Measurements from ENCODE around the gene PCDHGA1. TPM values are rescaled to one million over a fixed set of nuclear protein-coding genes. Genes with fewer than 3 reads are reported as not detected.

PCDHGA1 gene
- total and polyA plus RNA-seq, 2 donors (not counting 1 experiment from before 2014, with no cell fraction given) = 0.06 to 0.64 TPM

- no peak overlapping the region for H3K9ac ChIP-seq (ENCODE audit: low read length)
- peaks cover 55% of the 10 kb centered on the region for H3K27me3 Mint-ChIP-seq
- intact Hi-C loops (cut with micrococcal nuclease) = no loop called here
- H3K36me3 ChIP-seq (replicated peaks in 1 of 2; ENCODE audit: control extremely low read depth in 1 of 2, control insufficient read depth in 1 of 2, extremely low read depth in 1 of 2, insufficient read depth in 2 of 2, low read length in 1 of 2) = no peaks in the 10 kb centered on the region
- H3K4me3 ChIP-seq (ENCODE audit: control extremely low read depth in 1 of 5, extremely low read depth in 1 of 5, insufficient read depth in 1 of 5, low read depth in 2 of 5, low read length in 4 of 5) = no peak overlapping the region
- H4K20me1 ChIP-seq (ENCODE audit: control insufficient read depth, insufficient read depth, low read length, poor library complexity, severe bottlenecking) = no peaks in the 10 kb centered on the region
- H3K27ac Mint-ChIP-seq = no peak overlapping the region
- ATAC-seq (ENCODE audit: low read depth) (no peak), DNase-seq (no peak)
- CTCF ChIA-PET = interaction anchor here (1.6 kb wide), 1 partner anchor 201 kb away, joined by 4 read pairs; no protein-coding TSS in a partner anchor
- H3K9me3 ChIP-seq (ENCODE audit: control extremely low read depth in 1 of 3, control insufficient read depth in 2 of 3, insufficient read depth in 1 of 3, low read length in 2 of 3) = peaks cover 4 to 49% (median 30%) of the 10 kb centered on the region in 3 donors
- H3K27me3 ChIP-seq (replicated peaks in 1 of 4; ENCODE audit: control extremely low read depth in 1 of 4, control insufficient read depth in 3 of 4, insufficient read depth in 4 of 4, low read length in 3 of 4) = peaks cover 0 to 58% (median 32%) of the 10 kb centered on the region in 4 experiments
- no peaks in the 10 kb centered on the region for H3K79me2 ChIP-seq (ENCODE audit: control insufficient read depth, insufficient read depth, low read length)
- no peaks in the 10 kb centered on the region for H3K4me1 ChIP-seq (ENCODE audit: control insufficient read depth in 2 of 2, insufficient read depth in 2 of 2, low read length in 2 of 2)
- no peak overlapping the region for H3K27ac ChIP-seq (ENCODE audit: low read length in 2 of 2)
- no peak overlapping the region for H3K4me2 ChIP-seq (replicated peaks; ENCODE audit: low read depth, low read length, poor library complexity, severe bottlenecking)
- H3K4me1 Mint-ChIP-seq = peaks cover 2% of the 10 kb centered on the region
- 47% methylated on average over 2 of the region's 5 CpGs for WGBS (ENCODE audit: insufficient coverage)
- no peak for TF ChIP-seq CTCF (IDR thresholded peaks at IDR 0.05)
- no peak overlapping the region for H2AFZ ChIP-seq (ENCODE audit: insufficient read depth, low read depth, low read length, poor library complexity, severe bottlenecking)
- peaks cover 9% of the 10 kb centered on the region for H3K9me3 Mint-ChIP-seq (ENCODE audit: insufficient read depth)
- H3K4me3 Mint-ChIP-seq = no peak overlapping the region
- POLR2A ChIA-PET = no interaction called here
Observed at GRCh38 chr5:141356133-141356532, 25.8 kb downstream of the PCDHGA1 start.

DNA sequence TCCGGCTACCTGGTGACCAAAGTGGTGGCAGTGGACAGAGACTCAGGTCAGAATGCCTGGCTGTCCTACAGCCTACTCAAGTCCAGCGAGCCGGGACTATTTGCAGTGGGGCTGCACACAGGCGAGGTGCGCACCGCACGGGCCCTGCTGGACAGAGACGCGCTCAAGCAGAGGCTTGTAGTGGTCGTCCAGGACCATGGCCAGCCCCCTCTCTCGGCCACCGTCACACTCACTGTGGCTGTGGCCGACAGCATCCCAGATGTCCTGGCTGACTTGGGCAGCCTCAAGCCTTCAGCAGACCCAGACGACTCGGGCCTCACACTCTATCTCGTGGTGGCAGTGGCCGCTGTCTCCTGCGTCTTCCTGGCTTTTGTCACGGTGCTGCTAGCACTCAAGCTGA, 26.6 kb downstream of the PCDHGA1 start:
- WGBS (ENCODE audit: insufficient coverage) = 54% methylated on average over 19 of the region's 19 CpGs
- no peak overlapping the region for H2AFZ ChIP-seq (ENCODE audit: insufficient read depth, low read depth, low read length, poor library complexity, severe bottlenecking)
- H3K4me3 Mint-ChIP-seq = no peak overlapping the region
- H3K9me3 Mint-ChIP-seq (ENCODE audit: insufficient read depth) = peaks cover 9% of the 10 kb centered on the region
- no peak overlapping the region for H3K4me3 ChIP-seq (ENCODE audit: control extremely low read depth in 1 of 5, extremely low read depth in 1 of 5, insufficient read depth in 1 of 5, low read depth in 2 of 5, low read length in 4 of 5)
- no peaks in the 10 kb centered on the region for H3K36me3 ChIP-seq (replicated peaks in 1 of 2; ENCODE audit: control extremely low read depth in 1 of 2, control insufficient read depth in 1 of 2, extremely low read depth in 1 of 2, insufficient read depth in 2 of 2, low read length in 1 of 2)
- H3K9me3 ChIP-seq (ENCODE audit: control extremely low read depth in 1 of 3, control insufficient read depth in 2 of 3, insufficient read depth in 1 of 3, low read length in 2 of 3) = peaks cover 4 to 50% (median 28%) of the 10 kb centered on the region in 3 donors
- no peak for DNase-seq
- CTCF ChIA-PET = no interaction called here
- no peak for ATAC-seq (ENCODE audit: low read depth)
- no peaks in the 10 kb centered on the region for H4K20me1 ChIP-seq (ENCODE audit: control insufficient read depth, insufficient read depth, low read length, poor library complexity, severe bottlenecking)
- no peak overlapping the region for H3K4me2 ChIP-seq (replicated peaks; ENCODE audit: low read depth, low read length, poor library complexity, severe bottlenecking)
- H3K4me1 Mint-ChIP-seq = peaks cover 2% of the 10 kb centered on the region
- intact Hi-C loops (cut with micrococcal nuclease) = no loop called here
- no peak overlapping the region for H3K27ac ChIP-seq (ENCODE audit: low read length in 2 of 2)
- no peak overlapping the region for H3K27ac Mint-ChIP-seq
- TF ChIP-seq CTCF (IDR thresholded peaks at IDR 0.05) = no peak
- no peak for TF ChIP-seq EZH2 (IDR thresholded peaks at IDR 0.05; ENCODE audit: borderline replicate concordance, insufficient read depth, low read depth, low read length, poor library complexity, severe bottlenecking)
- H3K27me3 ChIP-seq (replicated peaks in 1 of 4; ENCODE audit: control extremely low read depth in 1 of 4, control insufficient read depth in 3 of 4, insufficient read depth in 4 of 4, low read length in 3 of 4) = peaks cover 0 to 57% (median 30%) of the 10 kb centered on the region in 4 experiments
- H3K9ac ChIP-seq (ENCODE audit: low read length) = no peak overlapping the region
- POLR2A ChIA-PET = no interaction called here
- peaks cover 55% of the 10 kb centered on the region for H3K27me3 Mint-ChIP-seq
- no peaks in the 10 kb centered on the region for H3K4me1 ChIP-seq (ENCODE audit: control insufficient read depth in 2 of 2, insufficient read depth in 2 of 2, low read length in 2 of 2)
- no peaks in the 10 kb centered on the region for H3K79me2 ChIP-seq (ENCODE audit: control insufficient read depth, insufficient read depth, low read length)
